Thyroid gland (tissue), 4 donors: ENCODE measurements around the gene MAD1L1.

ENCODE experiments used
- POLR2A ChIP-seq, 2 donors: fragments of 450-650 bp; IDR thresholded peaks; one replicate each; pipeline ENCODE4 v1.6.1; 2017; ENCODE audit warnings: antibody characterized with exemption in 2 of 2, mild to moderate bottlenecking in 2 of 2, moderate library complexity in 1 of 2
- TF ChIP-seq, protein P1 (sequence below), 6 experiments: fragments of 200-600 bp in 3 of 6; fragments of 450-650 bp in 3 of 6; sonication (generic) in 3 of 6; IDR thresholded peaks; one replicate each; pipeline ENCODE4 v1.5.1; 2016 to 2019; ENCODE audit warnings: antibody characterized with exemption in 6 of 6, mild to moderate bottlenecking in 2 of 6, inconsistent platforms in 1 of 6, moderate library complexity in 1 of 6

DNA sequence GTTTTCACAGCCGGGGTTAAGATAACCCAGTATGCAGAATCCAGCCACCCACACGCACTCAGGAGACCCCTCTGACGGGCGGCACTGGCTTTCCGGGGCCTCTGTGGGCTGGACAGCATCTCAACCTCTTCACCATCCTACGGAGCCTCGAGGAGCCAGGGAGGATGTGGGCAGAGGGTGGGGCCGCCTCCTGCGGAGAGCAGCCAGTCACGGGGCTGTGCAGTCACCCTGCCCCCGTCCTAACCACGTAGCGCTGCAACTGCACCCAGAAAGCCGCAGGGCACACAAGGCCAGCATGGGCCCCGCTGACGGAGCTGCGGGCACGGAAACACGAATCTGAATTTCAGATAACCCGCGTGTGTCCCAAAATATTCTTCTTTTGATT is 292.4 kb downstream of the MAD1L1 start:
- TF ChIP-seq, protein P1, sequence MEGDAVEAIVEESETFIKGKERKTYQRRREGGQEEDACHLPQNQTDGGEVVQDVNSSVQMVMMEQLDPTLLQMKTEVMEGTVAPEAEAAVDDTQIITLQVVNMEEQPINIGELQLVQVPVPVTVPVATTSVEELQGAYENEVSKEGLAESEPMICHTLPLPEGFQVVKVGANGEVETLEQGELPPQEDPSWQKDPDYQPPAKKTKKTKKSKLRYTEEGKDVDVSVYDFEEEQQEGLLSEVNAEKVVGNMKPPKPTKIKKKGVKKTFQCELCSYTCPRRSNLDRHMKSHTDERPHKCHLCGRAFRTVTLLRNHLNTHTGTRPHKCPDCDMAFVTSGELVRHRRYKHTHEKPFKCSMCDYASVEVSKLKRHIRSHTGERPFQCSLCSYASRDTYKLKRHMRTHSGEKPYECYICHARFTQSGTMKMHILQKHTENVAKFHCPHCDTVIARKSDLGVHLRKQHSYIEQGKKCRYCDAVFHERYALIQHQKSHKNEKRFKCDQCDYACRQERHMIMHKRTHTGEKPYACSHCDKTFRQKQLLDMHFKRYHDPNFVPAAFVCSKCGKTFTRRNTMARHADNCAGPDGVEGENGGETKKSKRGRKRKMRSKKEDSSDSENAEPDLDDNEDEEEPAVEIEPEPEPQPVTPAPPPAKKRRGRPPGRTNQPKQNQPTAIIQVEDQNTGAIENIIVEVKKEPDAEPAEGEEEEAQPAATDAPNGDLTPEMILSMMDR (IDR thresholded peaks at IDR 0.05), result no peak
- no peak for TF ChIP-seq POLR2A (IDR thresholded peaks at IDR 0.05)
